ENCODE measurements around the gene FOXE1. TPM values are rescaled to one million over a fixed set of nuclear protein-coding genes. Genes with fewer than 3 reads are reported as not detected.

FOXE1 gene
- total RNA-seq, 1 experiment from 2014 or later: 0.82 TPM

DNA sequence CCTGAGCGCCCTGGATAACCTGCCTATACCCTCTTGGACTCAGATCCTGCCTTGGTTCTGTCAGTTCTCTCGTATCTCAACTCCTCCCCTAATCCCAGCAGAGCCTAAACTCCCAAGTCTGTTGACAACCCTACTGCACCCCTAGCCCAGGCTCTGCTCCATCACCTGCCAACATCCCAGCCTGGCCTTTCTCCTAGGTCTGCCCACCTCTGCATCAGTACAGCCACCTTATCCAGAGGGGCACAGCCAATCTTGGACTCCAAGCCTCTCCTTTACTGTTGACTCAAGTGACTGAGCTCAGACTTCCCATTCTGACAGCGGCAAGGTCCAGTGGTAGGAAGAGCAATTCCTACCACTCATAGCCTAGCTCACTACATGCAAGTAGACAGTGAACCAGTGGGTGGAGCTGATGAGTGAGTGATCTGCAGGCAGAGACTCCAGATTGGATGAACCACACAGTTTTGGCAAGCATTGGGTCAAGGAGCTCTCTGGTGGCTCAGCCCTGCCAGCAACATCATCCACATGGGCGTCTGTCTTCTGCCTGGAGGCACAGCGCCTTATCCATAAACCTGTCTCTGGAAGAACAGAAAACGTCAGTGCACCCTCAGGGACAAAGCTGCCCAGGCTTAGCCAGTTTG is 42.8 kb downstream of the FOXE1 start:
- ATAC-seq (peak; percentile 76; the same call in 1 of the 2 replicates), DNase-seq (ENCODE audit: low read depth, low spot score) (no peak)
- in situ Hi-C loops (cut with HindIII; ENCODE audit: low pct_unique_long_range_greater_than_20kb, low sequenced_read_pairs): no loop called here
- Histone ChIP-seq H3K27ac (ENCODE audit: low read length) (no peak overlapping the region), H3K36me3 (ENCODE audit: control insufficient read depth, insufficient read depth, low read length) (no peaks in the 10 kb centered on the region), H3K9me3 (ENCODE audit: control insufficient read depth, insufficient read depth, low read depth, low read length) (no peaks in the 10 kb centered on the region), H3K27me3 (ENCODE audit: control insufficient read depth, insufficient read depth, low read length) (no peaks in the 10 kb centered on the region), H3K4me1 (ENCODE audit: control insufficient read depth, insufficient read depth, low read length) (no peaks in the 10 kb centered on the region), H3K4me3 (ENCODE audit: low read depth in 2 of 2, low read length in 2 of 2) (no peak overlapping the region)
- TF ChIP-seq POLR2AphosphoS5 (IDR thresholded peaks at IDR 0.05; ENCODE audit: low read depth, low read length) (no peak), TCF7L2 (IDR thresholded peaks at IDR 0.05; ENCODE audit: low read depth, low read length) (no peak), SIN3A (IDR thresholded peaks at IDR 0.05; ENCODE audit: borderline replicate concordance, insufficient read depth, low read depth, low read length) (no peak)
- TF ChIP-seq, protein P1, sequence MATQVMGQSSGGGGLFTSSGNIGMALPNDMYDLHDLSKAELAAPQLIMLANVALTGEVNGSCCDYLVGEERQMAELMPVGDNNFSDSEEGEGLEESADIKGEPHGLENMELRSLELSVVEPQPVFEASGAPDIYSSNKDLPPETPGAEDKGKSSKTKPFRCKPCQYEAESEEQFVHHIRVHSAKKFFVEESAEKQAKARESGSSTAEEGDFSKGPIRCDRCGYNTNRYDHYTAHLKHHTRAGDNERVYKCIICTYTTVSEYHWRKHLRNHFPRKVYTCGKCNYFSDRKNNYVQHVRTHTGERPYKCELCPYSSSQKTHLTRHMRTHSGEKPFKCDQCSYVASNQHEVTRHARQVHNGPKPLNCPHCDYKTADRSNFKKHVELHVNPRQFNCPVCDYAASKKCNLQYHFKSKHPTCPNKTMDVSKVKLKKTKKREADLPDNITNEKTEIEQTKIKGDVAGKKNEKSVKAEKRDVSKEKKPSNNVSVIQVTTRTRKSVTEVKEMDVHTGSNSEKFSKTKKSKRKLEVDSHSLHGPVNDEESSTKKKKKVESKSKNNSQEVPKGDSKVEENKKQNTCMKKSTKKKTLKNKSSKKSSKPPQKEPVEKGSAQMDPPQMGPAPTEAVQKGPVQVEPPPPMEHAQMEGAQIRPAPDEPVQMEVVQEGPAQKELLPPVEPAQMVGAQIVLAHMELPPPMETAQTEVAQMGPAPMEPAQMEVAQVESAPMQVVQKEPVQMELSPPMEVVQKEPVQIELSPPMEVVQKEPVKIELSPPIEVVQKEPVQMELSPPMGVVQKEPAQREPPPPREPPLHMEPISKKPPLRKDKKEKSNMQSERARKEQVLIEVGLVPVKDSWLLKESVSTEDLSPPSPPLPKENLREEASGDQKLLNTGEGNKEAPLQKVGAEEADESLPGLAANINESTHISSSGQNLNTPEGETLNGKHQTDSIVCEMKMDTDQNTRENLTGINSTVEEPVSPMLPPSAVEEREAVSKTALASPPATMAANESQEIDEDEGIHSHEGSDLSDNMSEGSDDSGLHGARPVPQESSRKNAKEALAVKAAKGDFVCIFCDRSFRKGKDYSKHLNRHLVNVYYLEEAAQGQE (IDR thresholded peaks at IDR 0.05; ENCODE audit: insufficient read depth in 1 of 2, low read depth in 2 of 2, low read length in 1 of 2): no peak
- TF ChIP-seq, protein P2, sequence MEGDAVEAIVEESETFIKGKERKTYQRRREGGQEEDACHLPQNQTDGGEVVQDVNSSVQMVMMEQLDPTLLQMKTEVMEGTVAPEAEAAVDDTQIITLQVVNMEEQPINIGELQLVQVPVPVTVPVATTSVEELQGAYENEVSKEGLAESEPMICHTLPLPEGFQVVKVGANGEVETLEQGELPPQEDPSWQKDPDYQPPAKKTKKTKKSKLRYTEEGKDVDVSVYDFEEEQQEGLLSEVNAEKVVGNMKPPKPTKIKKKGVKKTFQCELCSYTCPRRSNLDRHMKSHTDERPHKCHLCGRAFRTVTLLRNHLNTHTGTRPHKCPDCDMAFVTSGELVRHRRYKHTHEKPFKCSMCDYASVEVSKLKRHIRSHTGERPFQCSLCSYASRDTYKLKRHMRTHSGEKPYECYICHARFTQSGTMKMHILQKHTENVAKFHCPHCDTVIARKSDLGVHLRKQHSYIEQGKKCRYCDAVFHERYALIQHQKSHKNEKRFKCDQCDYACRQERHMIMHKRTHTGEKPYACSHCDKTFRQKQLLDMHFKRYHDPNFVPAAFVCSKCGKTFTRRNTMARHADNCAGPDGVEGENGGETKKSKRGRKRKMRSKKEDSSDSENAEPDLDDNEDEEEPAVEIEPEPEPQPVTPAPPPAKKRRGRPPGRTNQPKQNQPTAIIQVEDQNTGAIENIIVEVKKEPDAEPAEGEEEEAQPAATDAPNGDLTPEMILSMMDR (IDR thresholded peaks at IDR 0.05): no peak
- BruUV-seq (replicated peaks): no TSS peak
- intact Hi-C loops (cut with micrococcal nuclease; ENCODE audit: unreplicated experiment): no loop called here
- ChIA-PET POLR2A (no interaction called here), CTCF (no interaction called here)

GRCh38 chr9:97900103-97900737 is 47.2 kb downstream of the FOXE1 start:
- no peaks in the 10 kb centered on the region for H3K36me3 ChIP-seq (ENCODE audit: control insufficient read depth, insufficient read depth, low read length)
- no peaks in the 10 kb centered on the region for H3K9me3 ChIP-seq (ENCODE audit: control insufficient read depth, insufficient read depth, low read depth, low read length)
- intact Hi-C loops (cut with micrococcal nuclease; ENCODE audit: unreplicated experiment) (no loop called here), in situ Hi-C loops (cut with HindIII; ENCODE audit: low pct_unique_long_range_greater_than_20kb, low sequenced_read_pairs) (no loop called here)
- ChIA-PET POLR2A (no interaction called here), CTCF (no interaction called here)
- DNase-seq (ENCODE audit: low read depth, low spot score) (no peak), ATAC-seq (no peak)
- H3K4me1 ChIP-seq (ENCODE audit: control insufficient read depth, insufficient read depth, low read length): no peaks in the 10 kb centered on the region
- no peak overlapping the region for H3K27ac ChIP-seq (ENCODE audit: low read length)
- no peaks in the 10 kb centered on the region for H3K27me3 ChIP-seq (ENCODE audit: control insufficient read depth, insufficient read depth, low read length)
- no TSS peak for BruUV-seq (replicated peaks)
- no peak for TF ChIP-seq TCF7L2 (IDR thresholded peaks at IDR 0.05; ENCODE audit: low read depth, low read length)
- no peak for TF ChIP-seq POLR2AphosphoS5 (IDR thresholded peaks at IDR 0.05; ENCODE audit: low read depth, low read length)
- TF ChIP-seq, protein P1 (IDR thresholded peaks at IDR 0.05; ENCODE audit: insufficient read depth in 1 of 2, low read depth in 2 of 2, low read length in 1 of 2): no peak
- TF ChIP-seq, protein P2 (IDR thresholded peaks at IDR 0.05): no peak
- no peak for TF ChIP-seq SIN3A (IDR thresholded peaks at IDR 0.05; ENCODE audit: borderline replicate concordance, insufficient read depth, low read depth, low read length)
- H3K4me3 ChIP-seq (ENCODE audit: low read depth in 2 of 2, low read length in 2 of 2): no peak overlapping the region
